GM21367 (cell line): ENCODE measurements around the gene NFASC.

Source experiments
- ATAC-seq: cut with Tn5 transposase; IDR thresholded peaks from one replicate; pipeline ENCODE4 v1.9.1; 2021; ENCODE audit not compliant: unreplicated experiment

Gene NFASC

GRCh38 chr1:204979306-204979705 lies 108.6 kb downstream of the NFASC start:
- no peak for ATAC-seq

GRCh38 chr1:204979891-204980649 lies 109.4 kb downstream of the NFASC start:
- no peak for ATAC-seq

GRCh38 chr1:204980840-204981405 lies 110.3 kb downstream of the NFASC start:
- no peak for ATAC-seq

- ATAC-seq, result no peak
These were observed 112.5 kb downstream of the NFASC start for GRCh38 chr1:204983136-204983535.

- no peak for ATAC-seq
These were observed 113.2 kb downstream of the NFASC start for GRCh38 chr1:204983881-204984280.

GRCh38 chr1:204984499-204984898 lies 113.8 kb downstream of the NFASC start:
- ATAC-seq, result no peak

- ATAC-seq, result no peak
These were observed 115.5 kb downstream of the NFASC start for GRCh38 chr1:204986181-204986580.

GRCh38 chr1:204987689-204988088 lies 117.0 kb downstream of the NFASC start:
- no peak for ATAC-seq

GRCh38 chr1:204988196-204988595 lies 117.5 kb downstream of the NFASC start:
- ATAC-seq, result no peak

- no peak for ATAC-seq
These were observed 118.8 kb downstream of the NFASC start for GRCh38 chr1:204989266-204990058.

GRCh38 chr1:204990059-204990664 lies 119.5 kb downstream of the NFASC start:
- no peak for ATAC-seq

- no peak for ATAC-seq
These were observed 120.2 kb downstream of the NFASC start for GRCh38 chr1:204990721-204991341.

- ATAC-seq, result no peak
These were observed 120.7 kb downstream of the NFASC start for GRCh38 chr1:204991342-204991844.

GRCh38 chr1:204992201-204992997 lies 121.7 kb downstream of the NFASC start:
- ATAC-seq, result no peak

GRCh38 chr1:204992998-204993314 lies 122.3 kb downstream of the NFASC start:
- ATAC-seq, result no peak

- no peak for ATAC-seq
These were observed 123.6 kb downstream of the NFASC start for GRCh38 chr1:204994086-204994862.

- ATAC-seq, result no peak
These were observed 126.3 kb downstream of the NFASC start for GRCh38 chr1:204996981-204997380.

- no peak for ATAC-seq
These were observed 127.1 kb downstream of the NFASC start for GRCh38 chr1:204997591-204998355.

- ATAC-seq, result no peak
These were observed 130.5 kb downstream of the NFASC start for GRCh38 chr1:205001162-205001561.
